Right lobe of liver (tissue), 4 donors: ENCODE data around the gene PNKD.

Experiments
- POLR2A ChIP-seq: fragments of 450-650 bp; IDR thresholded peaks from one replicate; pipeline ENCODE4 v1.6.1; 2017; ENCODE audit warnings: antibody characterized with exemption, mild to moderate bottlenecking
- TF ChIP-seq, protein P1 (sequence below), 4 donors: fragments of 200-600 bp in 3 of 4; fragments of 450-650 bp in 1 of 4; IDR thresholded peaks; one replicate each; pipeline versions ENCODE4 v1.5.1 to v1.8.0; 2016 to 2022; ENCODE audit warnings: antibody characterized with exemption in 4 of 4, mild to moderate bottlenecking in 2 of 4
- donor health status: DM: no; HTN: no; CAD: no.
- donor health status: DM: no; HTN: no; CAD: no.
- donor health status: DM: no; HTN: yes; CAD: no.

DNA sequence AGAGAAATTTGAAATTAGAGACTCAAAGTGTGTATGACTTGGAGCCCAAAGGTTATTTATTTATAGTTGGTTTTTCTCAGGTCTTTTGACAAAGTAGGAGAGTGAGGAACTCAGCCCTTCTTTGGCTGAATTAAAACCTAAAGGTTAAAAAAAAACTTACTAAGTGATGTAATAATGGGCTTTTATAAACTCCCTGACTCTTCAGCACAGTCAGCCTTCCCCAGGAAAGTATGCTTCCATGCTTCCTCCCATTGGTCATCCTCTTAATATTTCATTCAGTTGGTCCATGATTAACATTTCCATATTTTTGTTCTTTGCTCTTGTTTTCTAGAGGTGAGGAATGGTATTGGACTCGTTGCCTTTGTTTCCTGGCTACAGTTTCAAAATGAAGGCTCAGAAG lies 46.1 kb upstream of the PNKD start:
- TF ChIP-seq, protein P1, sequence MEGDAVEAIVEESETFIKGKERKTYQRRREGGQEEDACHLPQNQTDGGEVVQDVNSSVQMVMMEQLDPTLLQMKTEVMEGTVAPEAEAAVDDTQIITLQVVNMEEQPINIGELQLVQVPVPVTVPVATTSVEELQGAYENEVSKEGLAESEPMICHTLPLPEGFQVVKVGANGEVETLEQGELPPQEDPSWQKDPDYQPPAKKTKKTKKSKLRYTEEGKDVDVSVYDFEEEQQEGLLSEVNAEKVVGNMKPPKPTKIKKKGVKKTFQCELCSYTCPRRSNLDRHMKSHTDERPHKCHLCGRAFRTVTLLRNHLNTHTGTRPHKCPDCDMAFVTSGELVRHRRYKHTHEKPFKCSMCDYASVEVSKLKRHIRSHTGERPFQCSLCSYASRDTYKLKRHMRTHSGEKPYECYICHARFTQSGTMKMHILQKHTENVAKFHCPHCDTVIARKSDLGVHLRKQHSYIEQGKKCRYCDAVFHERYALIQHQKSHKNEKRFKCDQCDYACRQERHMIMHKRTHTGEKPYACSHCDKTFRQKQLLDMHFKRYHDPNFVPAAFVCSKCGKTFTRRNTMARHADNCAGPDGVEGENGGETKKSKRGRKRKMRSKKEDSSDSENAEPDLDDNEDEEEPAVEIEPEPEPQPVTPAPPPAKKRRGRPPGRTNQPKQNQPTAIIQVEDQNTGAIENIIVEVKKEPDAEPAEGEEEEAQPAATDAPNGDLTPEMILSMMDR (IDR thresholded peaks at IDR 0.05), result no peak
- TF ChIP-seq POLR2A, result no peak
